Stimulated activated naive CD8-positive, alpha-beta T cell treated with anti-CD3 and anti-CD28 coated beads, Interleukin-15, Interleukin-2, amounts not matched to agents 100 ng/mL and 50 ng/mL, for 24 hours (primary cell): ENCODE results near the gene AFAP1L2.

ENCODE experiments used
- H3K27ac Mint-ChIP-seq: one replicate; pipeline ENCODE4 v1.8.0; 2021; ENCODE audit warnings: mild to moderate bottlenecking, mixed read lengths
- H3K27me3 Mint-ChIP-seq: one replicate; pipeline ENCODE4 v1.8.0; 2021; ENCODE audit warnings: mixed read lengths
- H3K36me3 Mint-ChIP-seq: one replicate; pipeline ENCODE4 v1.8.0; 2021; ENCODE audit warnings: low read depth, mixed read lengths
- H3K4me1 Mint-ChIP-seq: one replicate; pipeline ENCODE4 v1.8.0; 2021; ENCODE audit warnings: low read depth, mixed read lengths
- H3K4me3 Mint-ChIP-seq: one replicate; pipeline ENCODE4 v1.8.0; 2021; ENCODE audit warnings: mild to moderate bottlenecking, mixed read lengths
- H3K9me3 Mint-ChIP-seq: one replicate; pipeline ENCODE4 v1.8.0; 2021; ENCODE audit warnings: mixed read lengths

The AFAP1L2 gene

GRCh38 chr10:114310346-114310745 lies 94.0 kb downstream of the AFAP1L2 start:
- Mint-ChIP-seq H3K9me3 (no peaks in the 10 kb centered on the region), H3K4me1 (no peaks in the 10 kb centered on the region), H3K27me3 (no peaks in the 10 kb centered on the region), H3K27ac (no peak overlapping the region), H3K4me3 (no peak overlapping the region), H3K36me3 (no peaks in the 10 kb centered on the region)

GRCh38 chr10:114309364-114309651 lies 95.0 kb downstream of the AFAP1L2 start:
- no peaks in the 10 kb centered on the region for H3K27me3 Mint-ChIP-seq
- no peaks in the 10 kb centered on the region for H3K9me3 Mint-ChIP-seq
- peaks cover 5% of the 10 kb centered on the region for H3K4me1 Mint-ChIP-seq
- no peak overlapping the region for H3K27ac Mint-ChIP-seq
- no peak overlapping the region for H3K4me3 Mint-ChIP-seq
- H3K36me3 Mint-ChIP-seq = no peaks in the 10 kb centered on the region

GRCh38 chr10:114308531-114309363 lies 95.6 kb downstream of the AFAP1L2 start:
- Mint-ChIP-seq H3K4me1 (peaks cover 10% of the 10 kb centered on the region), H3K9me3 (no peaks in the 10 kb centered on the region), H3K36me3 (no peaks in the 10 kb centered on the region), H3K27ac (no peak overlapping the region), H3K4me3 (no peak overlapping the region), H3K27me3 (no peaks in the 10 kb centered on the region)

- Mint-ChIP-seq H3K9me3 (no peaks in the 10 kb centered on the region), H3K4me1 (peaks cover 12% of the 10 kb centered on the region), H3K27me3 (no peaks in the 10 kb centered on the region), H3K27ac (no peak overlapping the region), H3K36me3 (no peaks in the 10 kb centered on the region), H3K4me3 (no peak overlapping the region)
Observed at GRCh38 chr10:114307731-114308130, 96.6 kb downstream of the AFAP1L2 start.

- Mint-ChIP-seq H3K4me3 (no peak overlapping the region), H3K36me3 (no peaks in the 10 kb centered on the region), H3K27me3 (no peaks in the 10 kb centered on the region), H3K4me1 (peaks cover 12% of the 10 kb centered on the region), H3K9me3 (no peaks in the 10 kb centered on the region), H3K27ac (no peak overlapping the region)
Observed at GRCh38 chr10:114306116-114306973, 98.0 kb downstream of the AFAP1L2 start.

- H3K27ac Mint-ChIP-seq = no peak overlapping the region
- no peaks in the 10 kb centered on the region for H3K27me3 Mint-ChIP-seq
- no peak overlapping the region for H3K4me3 Mint-ChIP-seq
Observed at GRCh38 chr10:114305521-114305925, 98.8 kb downstream of the AFAP1L2 start.

GRCh38 chr10:114304571-114305421 lies 99.5 kb downstream of the AFAP1L2 start:
- H3K4me1 Mint-ChIP-seq = peaks cover 12% of the 10 kb centered on the region
- H3K9me3 Mint-ChIP-seq = no peaks in the 10 kb centered on the region
- H3K27ac Mint-ChIP-seq = peak overlapping the region; percentile 87
- no peaks in the 10 kb centered on the region for H3K27me3 Mint-ChIP-seq
- peaks cover 4% of the 10 kb centered on the region for H3K36me3 Mint-ChIP-seq
- H3K4me3 Mint-ChIP-seq = peak overlapping the region; percentile 87

More at GRCh38 chr10:114305521-114305925, 98.8 kb downstream of the AFAP1L2 start:
- no peaks in the 10 kb centered on the region for H3K9me3 Mint-ChIP-seq
- H3K4me1 Mint-ChIP-seq = peaks cover 12% of the 10 kb centered on the region
- H3K36me3 Mint-ChIP-seq = no peaks in the 10 kb centered on the region

- Mint-ChIP-seq H3K36me3 (peaks cover 10% of the 10 kb centered on the region), H3K4me3 (peak overlapping the region; percentile 87), H3K9me3 (no peaks in the 10 kb centered on the region), H3K27me3 (no peaks in the 10 kb centered on the region), H3K4me1 (peaks cover 12% of the 10 kb centered on the region), H3K27ac (peak overlapping the region; percentile 87)
Observed at GRCh38 chr10:114304017-114304570, 100.2 kb downstream of the AFAP1L2 start.

GRCh38 chr10:114303556-114303955 lies 100.7 kb downstream of the AFAP1L2 start:
- Mint-ChIP-seq H3K4me3 (peak overlapping the region; percentile 87), H3K27me3 (no peaks in the 10 kb centered on the region), H3K36me3 (peaks cover 10% of the 10 kb centered on the region), H3K27ac (no peak overlapping the region), H3K4me1 (peaks cover 12% of the 10 kb centered on the region), H3K9me3 (no peaks in the 10 kb centered on the region)

GRCh38 chr10:114301951-114302710 lies 102.2 kb downstream of the AFAP1L2 start:
- H3K9me3 Mint-ChIP-seq = no peaks in the 10 kb centered on the region
- H3K36me3 Mint-ChIP-seq = peaks cover 13% of the 10 kb centered on the region
- peaks cover 12% of the 10 kb centered on the region for H3K4me1 Mint-ChIP-seq
- H3K27ac Mint-ChIP-seq = no peak overlapping the region
- H3K27me3 Mint-ChIP-seq = no peaks in the 10 kb centered on the region
- H3K4me3 Mint-ChIP-seq = no peak overlapping the region

- H3K4me3 Mint-ChIP-seq = no peak overlapping the region
- H3K9me3 Mint-ChIP-seq = peaks cover 3% of the 10 kb centered on the region
- H3K27ac Mint-ChIP-seq = no peak overlapping the region
- no peaks in the 10 kb centered on the region for H3K27me3 Mint-ChIP-seq
- H3K36me3 Mint-ChIP-seq = peaks cover 19% of the 10 kb centered on the region
- H3K4me1 Mint-ChIP-seq = peaks cover 12% of the 10 kb centered on the region
Observed at GRCh38 chr10:114301177-114301576, 103.1 kb downstream of the AFAP1L2 start.

GRCh38 chr10:114300036-114300645 lies 104.2 kb downstream of the AFAP1L2 start:
- H3K36me3 Mint-ChIP-seq = peaks cover 30% of the 10 kb centered on the region
- H3K4me1 Mint-ChIP-seq = peaks cover 12% of the 10 kb centered on the region
- H3K9me3 Mint-ChIP-seq = peaks cover 13% of the 10 kb centered on the region
- no peak overlapping the region for H3K27ac Mint-ChIP-seq
- no peaks in the 10 kb centered on the region for H3K27me3 Mint-ChIP-seq
- no peak overlapping the region for H3K4me3 Mint-ChIP-seq

GRCh38 chr10:114297136-114297705 lies 107.1 kb downstream of the AFAP1L2 start:
- no peaks in the 10 kb centered on the region for H3K27me3 Mint-ChIP-seq
- H3K4me3 Mint-ChIP-seq = no peak overlapping the region
- peaks cover 39% of the 10 kb centered on the region for H3K36me3 Mint-ChIP-seq
- peaks cover 18% of the 10 kb centered on the region for H3K9me3 Mint-ChIP-seq
- no peak overlapping the region for H3K27ac Mint-ChIP-seq
- no peaks in the 10 kb centered on the region for H3K4me1 Mint-ChIP-seq
